Measurements from ENCODE around the gene NCCRP1.

NCCRP1 gene

DNA sequence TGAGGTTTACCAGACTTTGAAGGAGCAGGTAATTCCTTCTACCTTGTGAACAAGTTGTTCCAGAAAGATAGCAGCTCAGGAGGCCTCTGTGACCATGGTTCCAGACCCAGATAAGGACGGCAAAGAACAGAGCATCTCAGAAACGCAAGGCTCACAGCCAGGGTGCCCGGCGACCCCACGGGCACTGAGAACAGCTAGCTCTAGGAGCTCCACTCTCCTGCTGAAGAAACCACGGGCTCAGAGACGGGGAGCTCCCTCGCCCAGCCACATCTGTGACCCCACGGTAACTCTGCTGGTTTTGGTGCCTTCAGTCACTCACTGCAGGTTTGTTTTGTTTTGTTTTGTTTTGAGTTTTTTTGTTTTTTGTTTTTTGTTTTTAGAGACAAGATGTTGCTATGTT lies 16.0 kb upstream of the NCCRP1 start:
- TF ChIP-seq BACH2 (CRISPR knock-in tag; IDR thresholded peaks at IDR 0.05; ENCODE audit: borderline replicate concordance) (no peak), TCF4 (CRISPR knock-in tag; IDR thresholded peaks at IDR 0.05; ENCODE audit: borderline replicate concordance) (no peak), ARNTL (CRISPR knock-in tag; IDR thresholded peaks at IDR 0.05; ENCODE audit: borderline replicate concordance, low read depth) (no peak), OSR1 (CRISPR knock-in tag; IDR thresholded peaks at IDR 0.05) (no peak), ZFP30 (CRISPR knock-in tag; IDR thresholded peaks at IDR 0.05) (no peak), TOX (CRISPR knock-in tag; IDR thresholded peaks at IDR 0.05; ENCODE audit: borderline replicate concordance) (no peak), ZNF565 (CRISPR knock-in tag; conservative IDR thresholded peaks at IDR 0.05; ENCODE audit: low read depth) (no peak), ZFP3 (CRISPR knock-in tag; IDR thresholded peaks at IDR 0.05) (no peak), ZC3H10 (CRISPR knock-in tag; IDR thresholded peaks at IDR 0.05) (no peak), GLIS3 (CRISPR knock-in tag; IDR thresholded peaks at IDR 0.05) (no peak), CSDC2 (CRISPR knock-in tag; IDR thresholded peaks at IDR 0.05) (no peak), SNAI2 (CRISPR knock-in tag; IDR thresholded peaks at IDR 0.05) (no peak), TSHZ2 (CRISPR knock-in tag; IDR thresholded peaks at IDR 0.05) (no peak), ESRRG (CRISPR knock-in tag; IDR thresholded peaks at IDR 0.05) (no peak)
- TF ChIP-seq, protein P1, sequence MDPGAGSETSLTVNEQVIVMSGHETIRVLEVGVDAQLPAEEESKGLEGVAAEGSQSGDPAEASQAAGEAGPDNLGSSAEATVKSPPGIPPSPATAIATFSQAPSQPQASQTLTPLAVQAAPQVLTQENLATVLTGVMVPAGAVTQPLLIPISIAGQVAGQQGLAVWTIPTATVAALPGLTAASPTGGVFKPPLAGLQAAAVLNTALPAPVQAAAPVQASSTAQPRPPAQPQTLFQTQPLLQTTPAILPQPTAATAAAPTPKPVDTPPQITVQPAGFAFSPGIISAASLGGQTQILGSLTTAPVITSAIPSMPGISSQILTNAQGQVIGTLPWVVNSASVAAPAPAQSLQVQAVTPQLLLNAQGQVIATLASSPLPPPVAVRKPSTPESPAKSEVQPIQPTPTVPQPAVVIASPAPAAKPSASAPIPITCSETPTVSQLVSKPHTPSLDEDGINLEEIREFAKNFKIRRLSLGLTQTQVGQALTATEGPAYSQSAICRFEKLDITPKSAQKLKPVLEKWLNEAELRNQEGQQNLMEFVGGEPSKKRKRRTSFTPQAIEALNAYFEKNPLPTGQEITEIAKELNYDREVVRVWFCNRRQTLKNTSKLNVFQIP (CRISPR knock-in tag; IDR thresholded peaks at IDR 0.05; ENCODE audit: borderline replicate concordance, low read depth), result no peak
- TF ChIP-seq, protein P2, sequence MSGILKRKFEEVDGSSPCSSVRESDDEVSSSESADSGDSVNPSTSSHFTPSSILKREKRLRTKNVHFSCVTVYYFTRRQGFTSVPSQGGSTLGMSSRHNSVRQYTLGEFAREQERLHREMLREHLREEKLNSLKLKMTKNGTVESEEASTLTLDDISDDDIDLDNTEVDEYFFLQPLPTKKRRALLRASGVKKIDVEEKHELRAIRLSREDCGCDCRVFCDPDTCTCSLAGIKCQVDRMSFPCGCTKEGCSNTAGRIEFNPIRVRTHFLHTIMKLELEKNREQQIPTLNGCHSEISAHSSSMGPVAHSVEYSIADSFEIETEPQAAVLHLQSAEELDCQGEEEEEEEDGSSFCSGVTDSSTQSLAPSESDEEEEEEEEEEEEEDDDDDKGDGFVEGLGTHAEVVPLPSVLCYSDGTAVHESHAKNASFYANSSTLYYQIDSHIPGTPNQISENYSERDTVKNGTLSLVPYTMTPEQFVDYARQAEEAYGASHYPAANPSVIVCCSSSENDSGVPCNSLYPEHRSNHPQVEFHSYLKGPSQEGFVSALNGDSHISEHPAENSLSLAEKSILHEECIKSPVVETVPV (CRISPR knock-in tag; IDR thresholded peaks at IDR 0.05), result no peak
- ATAC-seq, result no peak

- ATAC-seq, result no peak
These were observed 15.1 kb upstream of the NCCRP1 start for GRCh38 chr19:39181500-39182173.

More at GRCh38 chr19:39181500-39182173, 15.1 kb upstream of the NCCRP1 start:
- TF ChIP-seq ZC3H10 (CRISPR knock-in tag; IDR thresholded peaks at IDR 0.05) (no peak), SNAI2 (CRISPR knock-in tag; IDR thresholded peaks at IDR 0.05) (no peak), ZFP3 (CRISPR knock-in tag; IDR thresholded peaks at IDR 0.05) (no peak), TSHZ2 (CRISPR knock-in tag; IDR thresholded peaks at IDR 0.05) (no peak), TCF4 (CRISPR knock-in tag; IDR thresholded peaks at IDR 0.05; ENCODE audit: borderline replicate concordance) (no peak), ZFP30 (CRISPR knock-in tag; IDR thresholded peaks at IDR 0.05) (no peak), PPARA (CRISPR knock-in tag; IDR thresholded peaks at IDR 0.05; ENCODE audit: borderline replicate concordance) (no peak), ZNF565 (CRISPR knock-in tag; conservative IDR thresholded peaks at IDR 0.05; ENCODE audit: low read depth) (no peak), CSDC2 (CRISPR knock-in tag; IDR thresholded peaks at IDR 0.05) (no peak), TOX (CRISPR knock-in tag; IDR thresholded peaks at IDR 0.05; ENCODE audit: borderline replicate concordance) (no peak)

Measured in SK-N-SH treated with all-trans-retinoic acid at 6 μM for 48 hours (cell line).